Measurements from ENCODE around the gene RTP2.

GRCh38 chr3:187750006-187750512 is 47.7 kb upstream of the RTP2 start:
- TF ChIP-seq CTCF (IDR thresholded peaks at IDR 0.05; ENCODE audit: insufficient read depth, low read depth, low read length) (no peak), EZH2 (IDR thresholded peaks at IDR 0.05; ENCODE audit: insufficient read depth, low read length) (no peak)
